HG02798 (cell line): ENCODE measurements around the gene LAMP2.
A peak's percentile ranks its signal among the peaks of the same experiment; 100 is the strongest.

Experiments used
- ATAC-seq: cut with Tn5 transposase; IDR thresholded peaks from one replicate; pipeline ENCODE4 v1.9.1; 2021; ENCODE audit warnings: mild to moderate bottlenecking; ENCODE audit not compliant: unreplicated experiment, poor library complexity

LAMP2 gene

DNA sequence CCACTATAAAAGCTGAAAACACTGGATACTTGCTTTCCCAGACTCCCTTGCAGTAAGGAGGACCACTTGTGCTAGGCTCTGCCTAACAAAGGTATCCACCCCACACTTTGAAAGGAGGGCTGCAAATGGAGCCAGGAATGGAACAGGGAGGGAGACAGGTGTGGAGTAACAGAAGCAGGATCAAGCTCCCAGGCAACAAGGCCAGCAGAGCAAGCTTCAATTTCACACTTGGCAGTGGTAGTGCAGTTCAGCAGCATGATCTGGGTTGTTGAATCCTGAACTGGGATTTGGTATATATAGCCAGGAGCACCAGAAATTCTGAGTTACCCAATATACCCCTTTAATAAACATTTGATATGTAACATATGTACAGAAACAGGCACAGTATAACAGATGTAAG is 9.8 kb downstream of the LAMP2 start:
- no peak for ATAC-seq

DNA sequence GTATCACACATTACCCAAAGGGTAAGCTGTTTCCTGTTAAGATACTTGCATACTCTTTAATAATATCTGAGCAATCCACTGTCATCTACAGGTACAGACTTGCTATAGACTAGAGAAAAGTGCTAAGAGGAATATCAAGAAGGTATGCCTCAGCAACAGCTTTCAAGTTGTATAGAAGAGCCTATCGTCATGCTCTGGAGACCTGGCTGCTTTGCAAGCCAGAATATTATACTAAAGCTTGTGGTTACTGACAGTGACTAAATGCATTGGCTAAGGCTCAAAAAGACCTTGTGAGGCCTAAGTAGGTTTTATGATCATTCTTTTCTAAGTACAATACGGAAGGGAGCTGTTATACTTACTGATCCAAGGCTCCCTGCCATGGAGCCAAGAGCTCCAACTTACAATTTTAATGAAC is 11.3 kb downstream of the LAMP2 start:
- ATAC-seq, result peak; percentile 95

- ATAC-seq, result no peak
Measured at GRCh38 chrX:120456973-120457372, 12.1 kb downstream of the LAMP2 start.

DNA sequence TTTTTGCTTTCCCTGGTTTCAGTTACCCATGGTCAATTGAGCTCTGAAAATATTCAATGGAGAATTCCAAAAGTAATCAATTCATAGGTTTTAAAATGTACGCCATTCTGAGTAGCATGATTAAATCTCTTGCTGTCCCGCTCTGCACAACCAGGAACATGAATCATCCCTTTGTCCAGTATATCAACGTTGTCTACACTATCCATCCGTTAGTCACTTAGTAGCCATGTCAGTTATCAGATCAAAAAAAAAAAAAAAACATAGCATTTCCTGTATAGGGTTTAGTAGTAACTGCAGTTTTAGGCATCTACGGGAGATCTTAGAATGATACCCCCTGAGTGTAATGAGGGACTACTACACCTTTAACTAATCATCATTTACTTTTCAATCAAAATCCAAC is 15.1 kb downstream of the LAMP2 start:
- ATAC-seq, result no peak

- ATAC-seq, result no peak
Measured at GRCh38 chrX:120452131-120452530, 17.0 kb downstream of the LAMP2 start.

DNA sequence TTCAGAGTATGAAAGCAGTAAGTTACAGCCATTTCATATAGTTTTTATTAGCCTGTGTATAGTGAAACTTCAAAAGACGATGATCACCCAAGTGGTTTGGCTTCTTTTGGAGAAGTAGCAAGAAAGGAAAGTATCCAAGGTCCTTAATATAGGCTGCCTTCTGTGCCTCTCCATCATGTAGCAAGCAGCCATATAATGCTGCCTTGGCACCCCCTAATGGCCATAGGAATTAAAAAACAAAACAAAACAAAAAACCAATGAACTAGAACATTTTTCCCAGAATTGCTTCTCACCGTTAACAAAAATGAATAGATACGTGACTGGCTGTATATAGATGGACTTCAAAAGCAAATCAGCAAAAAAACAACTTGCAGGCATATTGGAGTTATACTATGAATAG is 18.9 kb downstream of the LAMP2 start:
- no peak for ATAC-seq

DNA sequence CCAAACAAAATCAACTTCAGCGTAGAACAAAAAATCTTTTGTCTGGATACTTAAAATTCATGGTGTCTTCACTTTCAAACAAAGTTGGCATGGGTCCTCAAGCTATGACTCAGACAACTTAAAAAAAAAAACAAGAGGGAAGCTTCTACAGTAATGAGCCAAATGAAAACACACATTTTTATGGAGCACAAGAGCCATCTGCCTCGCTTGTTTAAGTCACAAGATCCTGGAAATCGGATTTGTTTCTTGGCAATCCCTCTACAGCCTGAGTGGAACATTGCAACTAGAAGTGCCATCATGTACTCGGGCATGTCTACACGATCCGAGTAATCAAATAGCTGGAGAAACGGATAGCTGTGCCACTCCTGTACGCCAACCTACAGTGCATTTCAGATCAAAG is 22.6 kb downstream of the LAMP2 start:
- no peak for ATAC-seq

DNA sequence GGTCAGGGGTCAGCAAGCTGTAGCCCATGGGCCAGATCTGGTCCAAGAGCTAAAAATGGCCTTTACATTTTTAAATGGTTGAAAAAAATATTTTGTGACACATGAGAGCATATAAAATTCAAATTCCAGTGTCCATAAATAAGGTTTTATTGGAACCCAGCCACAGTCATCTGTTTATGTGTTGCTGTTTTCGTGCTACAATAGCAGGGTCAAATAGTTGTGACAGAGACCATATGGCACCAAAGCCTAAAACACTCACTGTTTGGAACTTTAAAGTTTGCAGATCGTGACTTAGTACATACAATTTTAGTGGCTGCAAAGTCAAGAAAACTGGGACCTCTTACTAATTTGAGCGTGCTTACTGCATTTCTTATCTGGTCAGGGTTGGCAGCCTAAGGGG is 29.2 kb downstream of the LAMP2 start:
- ATAC-seq, result no peak

DNA sequence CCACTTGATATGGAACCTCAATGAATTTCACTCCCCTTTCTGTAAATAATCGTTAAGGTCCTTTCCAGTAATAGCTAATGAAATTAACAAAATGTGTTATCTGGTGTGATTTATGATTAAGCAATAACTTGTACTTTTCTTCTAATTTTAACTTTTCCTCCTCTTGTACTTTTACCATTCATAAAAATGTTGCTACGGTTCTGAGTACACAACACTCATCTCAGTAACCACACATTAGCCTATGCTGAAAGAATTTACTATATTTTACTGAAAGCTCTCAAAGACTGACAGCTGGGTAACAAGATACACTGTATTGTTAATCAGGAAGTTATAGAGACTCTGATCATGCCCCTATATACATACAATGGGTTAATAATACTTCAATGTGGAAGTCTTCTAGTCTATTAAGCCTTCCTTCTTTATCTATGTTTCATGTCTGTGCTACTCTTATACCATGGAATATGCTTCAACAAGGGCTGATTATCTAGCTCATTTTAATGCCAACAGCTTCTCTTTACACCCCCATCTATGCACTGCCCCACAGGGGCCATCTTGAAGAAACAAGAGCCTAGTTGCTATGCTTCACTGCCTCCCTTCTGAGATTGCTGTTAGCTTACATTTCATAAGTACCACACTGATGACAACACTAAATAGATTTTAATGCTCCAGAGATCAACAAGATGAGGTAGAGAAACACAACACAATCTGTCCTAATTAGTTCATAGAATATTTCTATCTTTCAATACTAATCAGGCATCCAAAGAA is 39.1 kb downstream of the LAMP2 start:
- ATAC-seq, result no peak

GRCh38 chrX:120428309-120428708 is 40.8 kb downstream of the LAMP2 start:
- no peak for ATAC-seq

DNA sequence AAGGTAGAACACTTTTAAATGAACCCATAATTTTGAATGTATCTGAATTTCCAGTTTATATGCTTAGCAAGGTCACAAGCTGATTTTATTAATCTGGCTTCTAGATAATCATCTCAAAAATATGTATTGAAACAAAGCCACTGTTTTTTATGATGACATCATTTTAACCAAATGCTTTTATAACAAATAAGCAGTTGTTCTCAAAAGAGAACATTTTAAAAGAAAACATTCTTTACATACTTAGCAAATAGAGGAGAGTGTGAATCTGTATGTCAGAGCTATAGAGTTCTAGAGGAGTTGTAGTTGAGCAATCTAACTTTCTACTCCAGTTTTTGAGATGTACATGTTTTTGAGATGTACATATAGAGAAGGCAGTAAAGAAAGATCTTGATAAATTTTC is 42.5 kb downstream of the LAMP2 start:
- no peak for ATAC-seq

- no peak for ATAC-seq
Measured at GRCh38 chrX:120419463-120419862, 49.6 kb downstream of the LAMP2 start.

DNA sequence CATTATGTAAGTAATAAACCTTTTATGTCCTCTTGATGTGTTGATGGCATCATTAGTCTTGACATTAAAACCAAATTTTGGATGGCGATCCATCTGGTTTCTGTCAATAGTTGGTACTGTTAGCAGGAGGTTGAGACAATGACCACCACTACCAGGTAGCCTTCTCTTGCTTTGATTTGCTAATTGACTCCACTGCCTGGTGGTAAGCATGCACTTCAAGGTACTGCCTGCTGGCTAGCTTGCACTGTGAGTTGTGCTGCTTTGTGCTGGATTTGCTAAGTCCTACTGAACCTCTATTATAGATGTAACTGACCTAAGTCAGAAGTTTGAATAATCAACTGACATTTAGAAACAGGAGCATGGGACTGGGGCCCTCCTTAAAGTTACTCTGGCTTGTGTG is 60.9 kb downstream of the LAMP2 start:
- no peak for ATAC-seq

DNA sequence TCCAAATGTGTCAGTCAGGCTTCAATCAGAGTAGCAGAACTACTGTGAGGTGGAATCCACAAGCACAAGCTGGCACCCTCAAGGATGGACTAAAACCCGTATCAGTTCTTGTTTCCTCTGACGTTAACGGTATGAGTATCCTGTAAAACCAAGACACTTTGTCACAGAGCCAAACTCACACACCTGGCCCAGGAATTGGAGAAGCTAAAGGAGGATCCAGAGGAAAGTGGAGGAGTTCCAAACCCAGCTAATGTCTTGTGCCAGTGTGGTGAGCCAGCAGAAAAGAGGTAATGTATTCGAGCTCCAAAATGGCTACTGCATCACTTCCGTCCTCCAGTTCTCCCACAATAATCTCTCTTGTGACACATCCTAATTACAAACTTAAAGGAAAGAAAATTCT is 62.5 kb downstream of the LAMP2 start:
- ATAC-seq, result no peak

DNA sequence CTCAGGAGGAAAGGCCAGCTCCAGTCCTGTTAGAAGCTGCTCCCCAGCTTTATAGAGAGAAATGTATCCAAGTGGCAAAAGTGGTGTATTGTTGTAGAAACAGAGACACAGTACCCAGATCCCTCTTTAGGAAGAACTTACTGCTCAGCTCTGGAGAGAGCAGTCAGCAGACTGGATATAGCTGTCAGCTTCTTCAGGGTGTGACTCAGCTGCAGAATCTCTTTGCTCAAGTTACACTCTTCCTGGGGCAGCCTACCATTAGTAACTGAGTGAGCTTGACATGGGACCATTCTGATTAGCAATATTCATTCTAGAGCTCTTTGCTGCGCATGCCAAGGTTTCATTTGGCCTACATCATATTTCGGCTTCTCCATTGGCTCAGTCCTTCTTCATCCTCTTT is 66.7 kb downstream of the LAMP2 start:
- ATAC-seq, result no peak

DNA sequence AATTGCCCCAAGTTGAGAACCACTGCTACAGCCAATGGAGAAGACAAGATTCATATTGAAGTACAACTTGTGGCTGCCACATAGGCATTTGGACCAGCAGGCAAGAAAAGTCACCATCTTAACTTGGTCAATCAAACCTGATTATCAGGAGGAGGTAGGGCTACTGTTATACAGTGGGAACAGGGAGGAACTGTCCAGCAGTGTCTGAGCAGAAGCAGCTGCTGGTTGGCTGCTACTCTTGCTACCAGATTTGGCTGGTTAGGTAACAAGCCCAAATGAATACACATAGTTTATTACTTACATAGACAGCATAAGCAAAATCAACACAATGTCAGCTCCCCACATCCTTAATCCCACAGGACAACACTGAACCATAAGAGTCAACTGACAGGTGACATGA is 67.8 kb downstream of the LAMP2 start:
- ATAC-seq, result no peak

- ATAC-seq, result no peak
Measured at GRCh38 chrX:120380699-120381098, 88.4 kb downstream of the LAMP2 start.

DNA sequence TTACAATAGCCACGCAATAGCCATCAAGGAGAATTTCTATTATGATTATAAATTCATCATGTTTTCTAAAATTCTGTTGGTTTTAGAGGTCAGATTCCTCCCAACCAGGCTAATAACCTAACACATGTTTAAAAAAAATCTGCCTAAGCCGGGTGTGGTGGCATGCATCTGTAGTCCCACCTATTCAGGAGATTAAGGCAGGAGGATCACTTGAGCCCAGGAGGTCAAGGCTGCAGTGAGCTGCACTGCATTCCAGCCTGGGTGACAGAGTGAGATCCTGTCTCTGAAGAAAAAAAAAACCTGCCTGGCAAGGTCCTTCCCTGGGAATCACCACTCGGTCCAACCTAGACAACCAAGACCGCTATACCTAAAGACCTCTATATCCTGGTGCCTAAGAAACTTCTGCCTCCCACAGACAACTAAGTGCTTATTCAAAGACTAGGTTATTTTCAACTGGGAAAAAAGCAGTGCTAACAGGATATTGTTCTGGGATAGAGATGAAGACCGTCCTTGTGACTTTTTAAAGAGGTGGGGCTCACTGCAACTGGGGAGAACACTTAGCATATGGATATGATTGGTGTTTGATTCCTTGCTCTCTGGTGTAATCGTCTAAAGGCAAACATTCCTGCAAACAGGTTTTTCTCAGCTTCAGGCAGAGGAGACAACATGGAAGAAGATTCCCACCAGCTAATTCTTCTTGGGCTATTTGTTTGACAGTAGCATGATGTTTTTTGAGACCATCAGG is 89.0 kb downstream of the LAMP2 start:
- ATAC-seq, result no peak

DNA sequence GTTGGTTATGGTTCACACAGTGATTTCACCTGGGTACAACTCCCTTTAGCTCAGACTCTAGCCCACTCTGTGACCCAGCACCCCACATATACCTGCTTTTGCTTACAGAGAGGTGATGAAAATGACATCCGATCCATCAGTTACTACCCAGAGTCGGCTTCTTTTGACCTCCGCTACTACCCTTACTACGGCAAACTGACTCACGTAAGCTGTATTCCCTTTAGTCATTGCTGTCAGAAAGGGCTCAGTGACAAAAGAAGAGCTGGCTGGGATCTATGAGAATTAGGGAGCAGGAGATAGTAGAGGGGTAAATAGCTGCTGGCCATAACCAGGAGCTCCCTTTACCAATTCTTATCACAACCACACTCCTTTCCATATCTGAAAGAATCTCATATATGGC is 90.5 kb downstream of the LAMP2 start:
- no peak for ATAC-seq
